ENCODE measurements around the gene ZIC1.

Gene ZIC1

DNA sequence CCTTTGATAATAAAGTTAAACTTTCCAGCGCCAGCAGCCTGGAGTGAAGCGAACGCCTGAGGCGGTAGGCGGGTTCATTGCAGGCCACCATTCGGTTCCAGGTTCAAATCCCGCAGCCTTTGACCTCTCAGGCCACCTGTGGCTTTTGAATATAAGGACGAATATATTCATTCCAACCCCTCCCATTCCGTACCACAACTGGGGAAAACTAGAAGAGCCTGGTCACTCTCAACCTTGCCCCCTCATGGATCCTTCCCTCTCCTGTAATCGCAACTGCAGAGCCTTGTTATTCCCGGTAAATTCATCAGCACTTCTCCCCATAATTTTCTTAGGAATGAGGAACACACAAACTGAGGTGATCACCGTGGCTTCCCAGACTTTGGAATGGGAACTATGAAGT, 38.0 kb upstream of the ZIC1 start:
- DNase-seq = no peak
- no peaks in the 10 kb centered on the region for H3K9me3 Mint-ChIP-seq
- no peaks in the 10 kb centered on the region for H3K4me1 Mint-ChIP-seq
- peaks cover 70% of the 10 kb centered on the region for H3K27me3 Mint-ChIP-seq
- no peak overlapping the region for H3K4me3 Mint-ChIP-seq
- H3K36me3 Mint-ChIP-seq = no peaks in the 10 kb centered on the region
- CTCF ChIA-PET = no interaction called here
- no peak overlapping the region for H3K27ac Mint-ChIP-seq

DNA sequence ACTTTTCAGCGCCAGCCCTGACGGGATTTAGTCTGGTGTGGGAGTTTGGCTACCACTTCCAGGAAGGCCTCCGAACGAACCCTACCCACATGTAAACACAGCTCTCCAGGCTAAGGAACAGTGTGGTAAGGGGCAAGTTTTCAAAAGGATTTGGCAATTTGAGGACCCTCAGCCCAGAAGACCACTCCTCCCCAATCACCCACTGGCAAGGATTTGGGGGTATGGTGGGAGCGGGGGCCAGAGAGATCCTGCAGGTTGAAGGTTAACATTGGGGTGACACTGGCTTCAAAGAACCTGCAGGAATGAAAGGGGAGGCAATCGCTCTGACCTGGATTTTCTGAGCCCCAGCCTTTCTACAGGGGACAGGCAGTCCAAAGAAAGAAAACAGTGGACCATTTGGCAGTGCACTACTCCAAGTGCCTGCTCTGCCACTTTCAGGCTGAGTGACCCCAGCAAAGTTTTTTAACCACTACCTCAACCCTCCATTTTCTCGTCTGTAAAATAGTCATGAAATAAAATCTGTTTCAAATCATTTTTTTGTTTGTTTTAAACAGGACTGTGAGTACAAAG, 37.3 kb upstream of the ZIC1 start:
- no peak for DNase-seq
- Mint-ChIP-seq H3K4me1 (no peaks in the 10 kb centered on the region), H3K9me3 (no peaks in the 10 kb centered on the region), H3K36me3 (no peaks in the 10 kb centered on the region), H3K27ac (no peak overlapping the region), H3K27me3 (peaks cover 73% of the 10 kb centered on the region), H3K4me3 (no peak overlapping the region)
- CTCF ChIA-PET = no interaction called here

DNA sequence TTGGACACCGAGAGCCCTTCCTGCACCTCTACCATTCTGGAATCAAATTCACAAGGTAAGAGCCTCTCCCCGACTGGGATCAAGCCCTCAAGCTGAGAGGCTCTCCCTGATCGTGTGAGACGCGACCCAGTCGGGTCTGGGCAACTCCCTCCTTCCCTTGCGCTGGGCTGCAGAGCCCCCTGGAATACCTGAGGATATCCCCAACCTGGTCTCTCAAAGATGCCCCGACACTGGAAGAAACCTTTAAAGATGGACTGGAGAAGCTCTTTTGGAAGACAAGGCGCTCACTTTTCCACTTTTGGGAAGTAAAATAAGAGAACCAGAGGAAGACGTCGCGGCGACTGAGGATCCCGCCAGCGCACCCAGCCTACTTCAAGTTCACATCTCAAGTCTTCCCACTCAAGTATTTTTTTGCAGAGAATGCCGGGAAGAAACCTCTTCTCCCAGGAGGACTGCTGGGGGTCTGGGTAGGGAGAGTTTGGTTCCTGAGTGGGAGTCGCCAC, 36.6 kb upstream of the ZIC1 start:
- CTCF ChIA-PET = no interaction called here
- no peak for DNase-seq
- Mint-ChIP-seq H3K4me3 (no peak overlapping the region), H3K27me3 (peaks cover 76% of the 10 kb centered on the region), H3K9me3 (no peaks in the 10 kb centered on the region), H3K27ac (no peak overlapping the region), H3K36me3 (no peaks in the 10 kb centered on the region), H3K4me1 (no peaks in the 10 kb centered on the region)

DNA sequence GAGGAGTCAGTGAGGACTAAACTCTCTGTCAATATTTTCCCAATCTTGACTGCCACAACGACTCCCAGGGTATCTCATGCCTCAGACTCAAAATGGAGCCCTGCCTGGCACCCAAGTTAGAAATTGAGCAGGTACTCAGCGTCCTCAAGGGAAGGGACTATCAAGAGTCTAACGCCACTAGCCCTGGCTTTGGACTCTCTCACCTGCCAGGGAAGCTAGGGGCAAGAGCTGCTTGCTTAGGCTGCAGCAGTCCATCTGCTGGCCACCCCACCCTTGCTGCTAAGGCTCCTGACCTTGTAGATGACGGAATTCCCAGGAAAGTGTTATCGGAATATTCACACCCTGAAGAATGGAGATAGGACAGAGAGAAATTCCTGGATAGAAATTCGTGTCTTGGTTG, 35.9 kb upstream of the ZIC1 start:
- Mint-ChIP-seq H3K4me3 (no peak overlapping the region), H3K27ac (no peak overlapping the region), H3K36me3 (no peaks in the 10 kb centered on the region), H3K9me3 (no peaks in the 10 kb centered on the region), H3K4me1 (no peaks in the 10 kb centered on the region), H3K27me3 (peaks cover 76% of the 10 kb centered on the region)
- CTCF ChIA-PET = no interaction called here
- DNase-seq = no peak

DNA sequence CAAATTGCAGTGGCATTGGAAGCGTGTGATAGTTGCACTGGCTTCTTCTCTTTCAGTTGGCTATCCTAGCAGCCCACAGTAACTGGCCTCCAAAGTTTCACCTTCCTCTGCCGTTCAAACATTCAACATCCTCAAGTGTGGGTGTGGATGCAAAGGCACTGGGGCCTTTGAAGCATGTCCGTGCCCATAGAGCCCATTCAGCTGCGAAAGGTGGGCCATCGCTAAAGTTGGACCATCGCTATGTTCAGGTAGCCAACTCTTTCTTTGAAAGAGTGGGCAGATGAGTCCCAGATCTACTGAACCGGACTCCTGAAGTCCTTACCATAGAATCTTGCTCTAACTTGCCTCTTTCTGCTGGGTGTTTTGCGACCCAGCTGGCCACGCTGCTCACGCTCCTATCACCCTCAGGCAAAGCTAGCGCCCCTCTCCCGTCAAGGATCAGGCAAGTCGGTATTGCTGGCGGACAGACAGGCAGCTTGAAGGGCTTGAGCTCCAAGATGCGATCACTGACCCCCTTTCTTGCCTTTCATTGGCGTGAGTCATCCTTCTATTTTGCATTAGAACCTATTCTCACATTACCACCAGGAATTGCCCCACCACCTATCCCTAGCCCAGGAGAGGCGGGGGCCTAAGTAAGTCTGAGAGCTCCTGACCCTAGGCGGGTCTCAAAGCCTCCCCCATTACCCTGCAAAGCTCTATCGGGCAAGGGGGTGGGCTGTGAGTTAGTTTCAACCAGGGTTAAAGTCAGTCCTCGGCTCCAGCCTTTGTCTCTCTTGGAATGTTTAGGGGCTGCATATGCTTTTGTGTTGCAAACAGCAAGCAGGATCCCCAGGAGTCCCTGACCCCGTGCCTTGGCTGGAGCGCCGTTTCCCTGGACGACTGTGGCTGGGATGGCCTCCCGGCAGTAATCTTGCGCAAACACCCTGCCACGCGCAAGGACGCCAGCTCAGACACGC, 31.5 kb upstream of the ZIC1 start:
- peak overlapping the region; percentile 16 for H3K27ac Mint-ChIP-seq
- H3K9me3 Mint-ChIP-seq = no peaks in the 10 kb centered on the region
- no peak overlapping the region for H3K4me3 Mint-ChIP-seq
- no peaks in the 10 kb centered on the region for H3K4me1 Mint-ChIP-seq
- peaks cover 64% of the 10 kb centered on the region for H3K27me3 Mint-ChIP-seq
- CTCF ChIA-PET = no interaction called here
- H3K36me3 Mint-ChIP-seq = no peaks in the 10 kb centered on the region
- DNase-seq = no peak

DNA sequence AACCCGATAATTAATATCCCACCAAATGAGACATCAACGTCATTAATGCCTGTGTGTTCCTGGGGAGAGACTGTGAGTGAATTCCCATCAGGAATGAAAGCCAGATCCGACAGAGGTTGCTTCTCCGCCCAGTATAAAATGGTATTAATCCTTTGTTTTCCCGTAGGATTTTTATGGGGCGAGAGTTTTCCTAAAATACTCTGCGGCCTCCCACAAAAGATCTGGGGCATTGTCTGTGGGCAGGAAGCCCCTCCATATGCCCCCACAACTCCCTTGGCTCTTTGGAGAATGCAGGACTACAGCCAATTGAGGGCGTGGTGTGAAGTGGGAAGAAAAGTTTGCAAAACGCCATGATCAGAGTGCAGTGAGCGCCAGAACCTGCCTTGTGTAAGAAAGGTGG, 29.5 kb upstream of the ZIC1 start:
- H3K27me3 Mint-ChIP-seq = peaks cover 66% of the 10 kb centered on the region
- no peak overlapping the region for H3K27ac Mint-ChIP-seq
- H3K9me3 Mint-ChIP-seq = no peaks in the 10 kb centered on the region
- no peak for DNase-seq
- H3K4me3 Mint-ChIP-seq = no peak overlapping the region
- no peaks in the 10 kb centered on the region for H3K36me3 Mint-ChIP-seq
- no peaks in the 10 kb centered on the region for H3K4me1 Mint-ChIP-seq
- CTCF ChIA-PET = no interaction called here

DNA sequence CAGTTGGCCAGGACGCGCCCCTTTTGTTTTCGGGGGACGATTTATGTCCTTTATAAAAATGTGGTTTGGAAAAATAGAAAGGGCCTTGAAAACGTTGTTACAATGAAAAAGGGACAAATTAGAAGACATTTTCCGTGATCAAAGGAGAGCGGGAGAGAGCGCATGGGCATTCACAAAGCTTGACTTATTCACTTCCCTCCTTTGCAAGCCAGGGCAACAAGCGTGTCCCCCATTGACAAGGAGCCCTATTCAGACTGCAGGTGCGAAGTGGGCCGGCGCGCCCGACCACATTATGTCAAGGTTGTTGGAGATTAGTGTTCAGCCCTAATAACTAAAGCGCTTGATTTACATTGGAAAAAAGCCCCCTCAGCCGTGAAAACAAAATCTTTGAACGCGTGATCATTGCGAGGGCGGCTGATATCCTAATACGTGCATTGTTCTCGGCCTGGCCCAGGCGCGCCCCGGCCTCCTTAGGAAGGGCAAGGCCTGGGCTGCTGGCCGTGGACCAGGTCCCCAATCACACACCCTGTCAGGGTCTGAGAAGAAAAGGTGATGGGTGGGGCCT, 28.7 kb upstream of the ZIC1 start:
- Mint-ChIP-seq H3K36me3 (no peaks in the 10 kb centered on the region), H3K4me3 (no peak overlapping the region), H3K9me3 (no peaks in the 10 kb centered on the region), H3K4me1 (no peaks in the 10 kb centered on the region), H3K27ac (no peak overlapping the region), H3K27me3 (peaks cover 72% of the 10 kb centered on the region)
- DNase-seq = no peak
- CTCF ChIA-PET = no interaction called here

DNA sequence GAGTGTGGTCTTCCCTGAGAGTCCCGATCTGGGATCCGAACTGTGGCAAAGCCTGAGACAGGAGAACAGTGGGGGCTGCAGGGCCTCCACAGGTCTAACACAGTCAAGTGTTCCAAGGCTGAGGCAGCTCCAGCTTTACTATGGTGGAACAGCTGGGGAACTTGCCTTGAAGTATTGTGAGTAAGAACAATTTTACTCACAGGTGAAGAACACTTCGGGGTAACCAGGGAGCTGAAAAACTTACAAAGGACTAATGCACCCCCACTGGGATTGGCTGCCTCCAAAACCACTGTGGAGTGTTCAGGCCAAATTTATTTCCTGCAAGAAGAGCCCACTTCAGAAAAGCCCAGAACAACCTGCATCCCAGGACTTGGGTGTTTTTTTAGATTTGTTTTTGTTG, 28.2 kb upstream of the ZIC1 start:
- CTCF ChIA-PET = interaction anchor here (1.2 kb wide), 1 partner anchor 40 kb away, joined by 3 read pairs; no protein-coding TSS in a partner anchor
- no peaks in the 10 kb centered on the region for H3K36me3 Mint-ChIP-seq
- no peak overlapping the region for H3K27ac Mint-ChIP-seq
- no peaks in the 10 kb centered on the region for H3K9me3 Mint-ChIP-seq
- H3K4me1 Mint-ChIP-seq = no peaks in the 10 kb centered on the region
- peaks cover 76% of the 10 kb centered on the region for H3K27me3 Mint-ChIP-seq
- DNase-seq = no peak
- H3K4me3 Mint-ChIP-seq = no peak overlapping the region

DNA sequence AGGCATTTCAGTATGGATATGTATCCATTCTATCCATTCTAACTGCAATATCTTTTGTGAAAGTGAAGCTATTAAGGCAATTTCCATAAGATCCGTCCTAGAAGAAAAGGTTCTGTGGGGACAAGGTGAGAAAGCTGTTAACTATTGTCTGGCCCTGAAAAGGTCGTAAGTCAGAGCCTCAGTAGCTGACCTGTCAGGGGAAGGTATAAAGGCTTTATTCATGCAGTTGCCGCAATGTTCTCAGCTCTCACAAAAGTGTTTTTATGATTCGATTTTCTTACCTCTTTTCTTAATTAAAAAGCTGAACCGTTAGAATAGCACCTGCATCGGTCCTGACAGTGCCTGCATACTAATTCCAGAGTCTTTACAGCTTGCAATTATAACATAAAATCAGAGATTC, 27.6 kb upstream of the ZIC1 start:
- Mint-ChIP-seq H3K4me1 (no peaks in the 10 kb centered on the region), H3K27me3 (peaks cover 75% of the 10 kb centered on the region), H3K4me3 (no peak overlapping the region), H3K27ac (no peak overlapping the region), H3K9me3 (no peaks in the 10 kb centered on the region), H3K36me3 (no peaks in the 10 kb centered on the region)
- no peak for DNase-seq
- CTCF ChIA-PET = interaction anchor here (1.2 kb wide), 1 partner anchor 41 kb away, joined by 3 read pairs; no protein-coding TSS in a partner anchor

DNA sequence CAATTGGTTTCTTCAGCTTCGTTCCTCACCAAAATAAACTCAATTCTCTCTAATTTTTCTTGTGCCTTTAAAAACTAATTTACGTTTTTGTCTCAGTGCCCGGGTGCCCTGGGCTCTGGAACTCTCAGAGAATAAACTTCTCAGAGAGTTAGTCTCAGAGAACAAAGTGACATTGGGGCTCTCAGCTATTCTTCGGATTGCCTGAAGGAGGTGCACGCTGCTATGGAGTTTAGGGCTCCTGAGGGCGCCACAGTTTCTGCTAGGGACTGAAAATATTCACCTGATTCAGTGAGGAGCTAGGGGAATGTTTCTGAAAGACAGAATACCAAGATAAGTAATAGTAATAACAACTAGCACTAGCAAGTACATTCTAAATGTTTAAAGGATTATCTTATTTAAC, 25.5 kb upstream of the ZIC1 start:
- Mint-ChIP-seq H3K36me3 (peaks cover 3% of the 10 kb centered on the region), H3K27me3 (peaks cover 79% of the 10 kb centered on the region), H3K4me3 (no peak overlapping the region), H3K4me1 (no peaks in the 10 kb centered on the region), H3K9me3 (no peaks in the 10 kb centered on the region), H3K27ac (no peak overlapping the region)
- CTCF ChIA-PET = no interaction called here
- DNase-seq = no peak

DNA sequence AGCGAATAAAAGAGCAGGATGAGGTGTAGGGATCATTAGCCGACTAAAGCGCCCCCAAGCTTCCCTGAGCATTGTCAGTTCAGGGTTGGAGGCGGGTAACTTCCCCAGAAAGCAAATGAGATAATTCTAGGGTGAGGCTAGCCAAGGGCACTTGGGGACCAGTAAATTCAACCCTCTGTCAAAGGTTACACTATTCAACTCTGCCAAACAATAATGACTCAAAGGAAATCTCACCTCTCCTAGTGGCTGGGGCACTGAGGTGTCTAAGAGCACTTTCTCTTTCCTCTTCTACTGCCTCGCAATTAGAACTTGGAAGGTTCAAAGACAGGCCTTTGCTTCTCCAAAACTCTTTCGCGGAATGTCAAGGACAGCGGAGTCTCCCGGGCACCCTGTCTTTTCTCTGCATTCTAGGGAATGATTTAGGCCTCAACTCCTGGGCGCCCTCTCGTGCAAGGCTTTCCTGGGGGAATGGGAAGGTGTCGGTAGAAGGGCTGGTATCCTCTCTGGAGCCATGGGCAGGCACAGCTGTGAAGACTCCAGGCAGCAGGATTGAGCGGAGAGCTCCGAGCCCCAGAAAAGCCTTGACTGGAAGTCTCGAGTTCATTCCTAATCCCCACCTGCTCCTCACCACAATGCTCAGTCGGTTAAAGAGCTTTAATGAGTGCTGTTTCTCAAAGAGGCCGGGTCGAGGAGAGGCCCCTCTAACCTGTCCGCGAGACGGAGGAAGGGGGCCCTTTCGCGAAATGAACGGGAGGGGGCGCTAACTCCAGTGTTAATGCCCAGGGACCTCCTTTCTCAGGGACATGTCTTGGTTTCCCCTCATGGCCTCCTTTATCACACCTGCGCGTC, 24.7 kb upstream of the ZIC1 start:
- no peak for DNase-seq
- H3K27me3 Mint-ChIP-seq = peaks cover 81% of the 10 kb centered on the region
- H3K4me3 Mint-ChIP-seq = no peak overlapping the region
- peaks cover 3% of the 10 kb centered on the region for H3K36me3 Mint-ChIP-seq
- H3K9me3 Mint-ChIP-seq = no peaks in the 10 kb centered on the region
- H3K27ac Mint-ChIP-seq = no peak overlapping the region
- no peaks in the 10 kb centered on the region for H3K4me1 Mint-ChIP-seq
- CTCF ChIA-PET = no interaction called here

DNA sequence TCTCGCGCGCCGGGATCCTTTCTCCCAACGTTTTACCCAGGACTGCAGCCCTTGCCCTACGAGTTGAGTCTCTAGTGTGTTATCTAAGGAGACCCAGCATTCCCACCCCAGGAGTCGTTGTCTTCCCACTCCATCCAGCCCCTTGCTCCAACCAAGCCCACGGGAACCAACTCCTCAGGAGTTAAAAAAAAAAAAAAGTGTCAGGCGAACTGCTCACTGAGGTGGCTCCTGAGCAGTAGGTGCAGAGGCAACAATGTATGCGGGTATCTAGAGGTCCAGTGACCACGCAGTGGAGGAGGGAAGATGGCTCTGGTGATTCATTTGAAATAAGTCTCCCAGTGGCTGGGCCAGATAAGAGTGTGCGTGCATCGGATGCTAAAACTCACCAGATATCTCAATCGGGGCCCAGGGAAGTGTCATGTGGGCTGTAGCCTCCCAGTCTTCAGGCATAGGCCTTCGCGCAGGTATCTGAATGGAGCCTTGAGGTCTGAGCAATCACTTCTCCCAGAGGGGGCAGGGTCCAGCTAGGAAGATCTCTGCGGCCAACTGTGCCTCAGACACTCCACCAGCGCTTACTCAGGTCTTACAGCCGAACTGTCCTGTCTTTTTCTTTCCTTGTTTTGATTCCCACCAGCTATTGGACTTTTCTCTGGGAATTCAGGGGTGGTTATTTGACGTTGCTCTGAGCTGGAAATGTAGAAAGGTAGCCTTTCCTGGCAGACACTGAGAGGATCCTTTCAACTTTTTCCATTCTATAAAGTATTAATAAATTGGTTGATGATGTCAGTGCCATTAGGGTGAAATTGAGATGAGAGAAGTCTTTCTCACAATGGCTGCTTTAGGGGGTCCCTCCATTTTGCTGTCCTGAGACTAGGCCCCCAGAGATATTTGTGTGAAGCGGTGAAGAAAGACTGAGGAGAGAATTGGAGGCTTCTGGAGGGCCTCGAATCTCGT, 23.8 kb upstream of the ZIC1 start:
- peaks cover 3% of the 10 kb centered on the region for H3K36me3 Mint-ChIP-seq
- no peak overlapping the region for H3K4me3 Mint-ChIP-seq
- H3K27ac Mint-ChIP-seq = no peak overlapping the region
- peaks cover 81% of the 10 kb centered on the region for H3K27me3 Mint-ChIP-seq
- H3K9me3 Mint-ChIP-seq = no peaks in the 10 kb centered on the region
- CTCF ChIA-PET = no interaction called here
- DNase-seq = no peak
- H3K4me1 Mint-ChIP-seq = no peaks in the 10 kb centered on the region

DNA sequence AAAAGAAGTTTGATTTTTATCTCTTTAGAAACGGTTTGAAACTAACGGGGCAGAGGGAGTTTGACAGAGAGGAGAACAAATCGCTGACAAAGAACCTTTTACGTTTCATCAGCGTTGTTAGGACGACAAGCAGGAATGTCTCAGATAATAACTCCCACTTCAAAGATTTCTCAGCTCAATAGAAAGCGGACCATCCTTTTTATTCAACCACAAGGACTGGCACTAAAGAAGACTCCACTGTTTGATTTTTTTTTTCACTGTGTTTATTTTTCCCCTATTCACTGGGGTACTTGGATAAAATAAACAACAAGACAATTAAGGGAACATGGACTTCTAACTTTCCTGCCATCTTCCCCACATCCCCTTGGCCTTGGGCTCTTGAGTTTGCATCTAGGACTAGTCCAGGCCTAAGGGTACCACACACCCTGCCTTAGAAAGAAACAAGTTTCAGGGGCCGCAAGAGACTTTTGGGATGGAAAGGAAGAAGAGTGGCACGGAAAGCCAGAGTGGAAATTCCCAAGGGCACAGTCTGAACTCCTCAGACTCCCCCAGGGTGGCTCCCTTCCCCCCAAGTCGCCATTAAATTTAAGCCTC, 21.8 kb upstream of the ZIC1 start:
- Mint-ChIP-seq H3K36me3 (peaks cover 6% of the 10 kb centered on the region), H3K27ac (no peak overlapping the region), H3K9me3 (peaks cover 2% of the 10 kb centered on the region), H3K27me3 (peaks cover 88% of the 10 kb centered on the region), H3K4me3 (no peak overlapping the region), H3K4me1 (no peaks in the 10 kb centered on the region)
- no peak for DNase-seq
- CTCF ChIA-PET = no interaction called here
